Astrocyte of the cerebellum (primary cell): ENCODE results near the gene ABLIM1.

ENCODE experiments used
- DNase-seq: peaks from one replicate; pipeline ENCODE4 v3.0.0-alpha.2; 2011; ENCODE audit warnings: low read depth
- H3K4me3 ChIP-seq: 2 replicates; pipeline ENCODE4 v1.5.1; 2011; ENCODE audit warnings: mild to moderate bottlenecking, low read depth, low read length, moderate library complexity
- CTCF ChIP-seq: IDR thresholded peaks from 2 replicates; pipeline ENCODE4 v1.5.1; 2012; ENCODE audit warnings: low read length, low read depth, moderate library complexity, mild to moderate bottlenecking; ENCODE audit errors: missing control alignments
- in situ Hi-C: cut with HindIII; loops from 2 replicates; pipeline ENCODE4 v1.10.0; 2017; ENCODE audit warnings: low sequenced_read_pairs

ABLIM1 gene

GRCh38 chr10:114665873-114666272, 7.8 kb upstream of the ABLIM1 start:
- no peak for TF ChIP-seq CTCF
- DNase-seq = no peak
- in situ Hi-C loops = no loop called here
- H3K4me3 ChIP-seq = no peak overlapping the region

GRCh38 chr10:114665406-114665805, 7.3 kb upstream of the ABLIM1 start:
- no peak for DNase-seq
- no peak for TF ChIP-seq CTCF
- in situ Hi-C loops = no loop called here
- no peak overlapping the region for H3K4me3 ChIP-seq

- no peak for DNase-seq
- TF ChIP-seq CTCF = no peak
- in situ Hi-C loops = no loop called here
- no peak overlapping the region for H3K4me3 ChIP-seq
These were observed 6.1 kb upstream of the ABLIM1 start for GRCh38 chr10:114664127-114664526.

GRCh38 chr10:114663626-114664025, 5.6 kb upstream of the ABLIM1 start:
- no peak overlapping the region for H3K4me3 ChIP-seq
- no peak for TF ChIP-seq CTCF
- in situ Hi-C loops = no loop called here
- no peak for DNase-seq

GRCh38 chr10:114662646-114663217, 4.7 kb upstream of the ABLIM1 start:
- TF ChIP-seq CTCF = no peak
- no peak overlapping the region for H3K4me3 ChIP-seq
- DNase-seq = no peak
- in situ Hi-C loops = no loop called here

GRCh38 chr10:114661212-114661880, 3.3 kb upstream of the ABLIM1 start:
- no peak for TF ChIP-seq CTCF
- no peak overlapping the region for H3K4me3 ChIP-seq
- in situ Hi-C loops = no loop called here
- no peak for DNase-seq
